ENCODE data around the gene PDE9A. TPM values are rescaled to one million over a fixed set of nuclear protein-coding genes. Genes with fewer than 3 reads are reported as not detected.
"Not testable (repeated sequence)": the region's sequence is repeated elsewhere in the genome, so short reads cannot be mapped to it uniquely, and the experiment has no call there.

The PDE9A gene
- total RNA-seq, 1 donor, result 9.5 TPM

- no peak overlapping the region for H3K4me3 ChIP-seq (ENCODE audit: low read depth, low read length)
- TF ChIP-seq, protein P1, sequence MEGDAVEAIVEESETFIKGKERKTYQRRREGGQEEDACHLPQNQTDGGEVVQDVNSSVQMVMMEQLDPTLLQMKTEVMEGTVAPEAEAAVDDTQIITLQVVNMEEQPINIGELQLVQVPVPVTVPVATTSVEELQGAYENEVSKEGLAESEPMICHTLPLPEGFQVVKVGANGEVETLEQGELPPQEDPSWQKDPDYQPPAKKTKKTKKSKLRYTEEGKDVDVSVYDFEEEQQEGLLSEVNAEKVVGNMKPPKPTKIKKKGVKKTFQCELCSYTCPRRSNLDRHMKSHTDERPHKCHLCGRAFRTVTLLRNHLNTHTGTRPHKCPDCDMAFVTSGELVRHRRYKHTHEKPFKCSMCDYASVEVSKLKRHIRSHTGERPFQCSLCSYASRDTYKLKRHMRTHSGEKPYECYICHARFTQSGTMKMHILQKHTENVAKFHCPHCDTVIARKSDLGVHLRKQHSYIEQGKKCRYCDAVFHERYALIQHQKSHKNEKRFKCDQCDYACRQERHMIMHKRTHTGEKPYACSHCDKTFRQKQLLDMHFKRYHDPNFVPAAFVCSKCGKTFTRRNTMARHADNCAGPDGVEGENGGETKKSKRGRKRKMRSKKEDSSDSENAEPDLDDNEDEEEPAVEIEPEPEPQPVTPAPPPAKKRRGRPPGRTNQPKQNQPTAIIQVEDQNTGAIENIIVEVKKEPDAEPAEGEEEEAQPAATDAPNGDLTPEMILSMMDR (IDR thresholded peaks at IDR 0.05; ENCODE audit: insufficient read depth, low read depth, low read length), result no peak
- no peak for DNase-seq (ENCODE audit: low read depth)
Observed at GRCh38 chr21:42799516-42799915, 146.1 kb downstream of the PDE9A start.

DNA sequence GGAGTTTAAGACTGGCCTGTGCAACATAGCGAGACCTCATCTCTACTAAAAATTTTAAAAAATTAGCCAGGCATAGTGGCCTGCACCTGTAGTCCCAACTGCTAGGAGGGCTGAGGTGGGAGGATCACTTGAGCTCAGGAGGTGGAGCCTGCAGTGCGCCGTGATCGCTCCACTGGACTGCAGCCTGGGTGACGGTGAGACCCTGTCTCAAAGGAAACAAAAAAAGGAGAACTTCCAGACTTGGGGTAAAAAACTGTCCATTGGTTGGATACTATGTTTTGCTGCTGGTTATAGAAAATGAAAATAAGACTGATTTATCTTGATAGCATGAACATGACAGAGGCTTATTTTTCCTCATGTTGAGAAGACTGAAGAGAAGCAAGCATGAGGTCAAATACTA is 146.5 kb downstream of the PDE9A start:
- no peak overlapping the region for H3K4me3 ChIP-seq (ENCODE audit: low read depth, low read length)
- no peak for DNase-seq (ENCODE audit: low read depth)
- TF ChIP-seq, protein P1 (IDR thresholded peaks at IDR 0.05; ENCODE audit: insufficient read depth, low read depth, low read length), result no peak

DNA sequence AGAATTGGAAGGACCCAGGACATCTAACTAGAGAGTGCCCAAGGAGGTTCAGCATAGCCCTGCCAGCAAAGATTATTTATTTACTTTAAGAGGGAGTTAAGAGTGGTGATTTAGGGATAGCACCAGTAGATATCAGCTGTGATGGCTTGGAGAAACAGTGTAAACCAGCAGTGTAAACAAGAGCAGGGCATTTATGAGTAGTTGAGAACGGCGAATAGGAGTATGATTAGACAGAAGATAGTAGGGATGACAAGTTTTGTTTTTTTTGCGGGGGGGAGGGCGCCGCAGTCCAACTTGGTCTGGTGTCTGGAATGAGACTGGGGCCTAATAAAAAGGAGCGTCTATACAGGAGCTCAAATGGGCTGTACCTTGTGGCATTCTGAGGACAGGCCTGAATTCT is 148.2 kb downstream of the PDE9A start:
- not testable (repeated sequence) for DNase-seq (ENCODE audit: low read depth); H3K4me3 ChIP-seq (ENCODE audit: low read depth, low read length)

DNA sequence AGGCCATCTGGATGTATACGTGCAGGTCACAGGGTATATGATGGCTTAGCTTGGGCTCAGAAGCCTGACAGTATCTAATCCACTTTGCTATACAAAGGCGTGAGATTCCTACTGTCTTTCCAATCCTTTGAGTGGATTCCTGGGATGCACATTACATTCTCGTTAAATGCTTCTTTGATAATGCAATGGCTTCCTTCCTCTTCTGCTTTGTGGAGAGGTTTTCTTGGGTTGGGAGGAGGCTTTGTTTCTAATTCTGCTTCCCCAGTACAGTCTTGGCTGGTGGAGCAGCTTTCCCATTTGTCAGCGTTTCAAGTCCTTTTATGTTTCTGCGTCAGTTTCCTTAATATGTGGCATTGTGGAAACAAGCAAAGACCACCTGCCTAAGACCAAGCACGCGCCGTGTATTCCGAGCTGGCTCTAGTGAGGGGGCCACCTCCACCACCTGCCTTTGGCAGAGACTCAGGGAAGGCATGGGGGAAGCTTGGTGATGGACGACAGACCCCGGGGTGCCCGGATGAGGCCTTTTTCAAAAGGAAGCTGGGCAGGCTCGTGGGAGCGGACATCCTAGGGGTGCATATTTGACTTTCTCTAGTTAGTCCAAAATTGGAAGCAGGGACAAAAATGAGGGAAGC is 153.2 kb downstream of the PDE9A start:
- no peak overlapping the region for H3K4me3 ChIP-seq (ENCODE audit: low read depth, low read length)
- DNase-seq (ENCODE audit: low read depth), result no peak
- TF ChIP-seq, protein P1 (IDR thresholded peaks at IDR 0.05; ENCODE audit: insufficient read depth, low read depth, low read length), result no peak

DNA sequence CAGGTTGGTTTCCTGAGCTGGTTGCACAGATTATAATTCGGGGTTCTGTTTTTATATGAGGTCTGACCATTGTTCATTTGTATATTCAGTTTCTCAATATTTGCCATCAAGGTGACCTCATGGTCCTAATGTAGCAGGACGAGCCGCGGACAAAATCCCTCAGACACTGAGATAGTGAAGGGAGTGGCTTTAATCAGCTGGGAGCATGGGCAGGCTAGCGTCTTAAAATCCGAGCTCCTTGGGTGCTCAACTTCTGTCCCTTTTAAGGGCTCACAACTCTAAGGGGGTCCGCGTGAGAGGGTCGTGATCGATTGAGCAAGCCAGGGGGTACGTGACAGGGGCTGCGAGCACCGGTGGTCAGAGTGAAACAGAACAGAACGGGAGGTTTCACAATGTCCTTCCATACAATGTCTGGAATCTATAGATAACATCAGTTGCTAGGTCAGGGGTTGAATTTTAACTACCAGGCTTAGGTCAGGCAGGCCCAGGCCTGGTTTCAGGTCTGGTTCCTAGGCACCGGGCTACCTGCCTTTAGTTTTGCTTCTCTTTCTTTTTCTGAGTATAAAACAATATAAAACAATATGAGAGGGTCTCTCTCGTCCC is 154.0 kb downstream of the PDE9A start:
- DNase-seq (ENCODE audit: low read depth); H3K4me3 ChIP-seq (ENCODE audit: low read depth, low read length): not testable (repeated sequence)

- no peak for DNase-seq (ENCODE audit: low read depth)
- TF ChIP-seq, protein P1 (IDR thresholded peaks at IDR 0.05; ENCODE audit: insufficient read depth, low read depth, low read length), result no peak
Observed at GRCh38 chr21:42807938-42808613, 154.7 kb downstream of the PDE9A start.

GRCh38 chr21:42809171-42809570 is 155.8 kb downstream of the PDE9A start:
- H3K4me3 ChIP-seq (ENCODE audit: low read depth, low read length), result no peak overlapping the region
- TF ChIP-seq, protein P1 (IDR thresholded peaks at IDR 0.05; ENCODE audit: insufficient read depth, low read depth, low read length), result no peak
- DNase-seq (ENCODE audit: low read depth), result no peak

More at GRCh38 chr21:42807938-42808613, 154.7 kb downstream of the PDE9A start:
- no peak overlapping the region for H3K4me3 ChIP-seq (ENCODE audit: low read depth, low read length)
